ENCODE results near the gene IPO4.

GRCh38 chr14:24195186-24196070, 6.8 kb upstream of the IPO4 start, which contains the start of gene TM9SF1:
- TF ChIP-seq POLR2A (IDR thresholded peaks at IDR 0.05; ENCODE audit: low read depth, low read length) (peak; percentile 72), POLR2AphosphoS5 (IDR thresholded peaks at IDR 0.05; ENCODE audit: low read depth, low read length) (peak; percentile 57; the same call in 1 of the 2 replicates), TAF1 (IDR thresholded peaks at IDR 0.05; ENCODE audit: borderline replicate concordance, low read depth, low read length) (peak; percentile 14; the same call in 1 of the 2 replicates)

All from GM12892 (cell line).